ENCODE measurements around the gene ANAPC7. TPM values are rescaled to one million over a fixed set of nuclear protein-coding genes. Genes with fewer than 3 reads are reported as not detected.

The ANAPC7 gene
- total and polyA plus RNA-seq, 4 donors: 27.3 to 49.9 (median 41.9) TPM

GRCh38 chr12:110347767-110348166, 55.7 kb downstream of the ANAPC7 start:
- no peak for DNase-seq

GRCh38 chr12:110345963-110346362, 57.5 kb downstream of the ANAPC7 start:
- no peak overlapping the region for H3K27ac ChIP-seq (ENCODE audit: low read depth in 1 of 2, low read length in 1 of 2)
- H3K4me1 ChIP-seq (ENCODE audit: control insufficient read depth in 5 of 5, insufficient read depth in 5 of 5, low read length in 5 of 5): no peaks in the 10 kb centered on the region
- no peak for TF ChIP-seq CTCF (IDR thresholded peaks at IDR 0.05; ENCODE audit: control extremely low read depth, extremely low read depth)
- no peak overlapping the region for H3K9ac ChIP-seq (ENCODE audit: insufficient read depth in 1 of 2, low read length in 2 of 2)
- no peaks in the 10 kb centered on the region for H3K27me3 ChIP-seq (ENCODE audit: control insufficient read depth in 3 of 3, insufficient read depth in 3 of 3, low read length in 2 of 3)
- H3K36me3 ChIP-seq (ENCODE audit: control insufficient read depth in 4 of 4, insufficient read depth in 4 of 4, low read length in 4 of 4): peaks cover 52 to 63% (median 57%) of the 10 kb centered on the region in 4 donors
- WGBS, 2 donors: 86 to 91% methylated on average over 12 of the region's 12 CpGs
- DNase-seq (no peak), ATAC-seq (ENCODE audit: insufficient read depth, low FRiP score) (no peak)
- no peak overlapping the region for H3K4me3 ChIP-seq
- peaks cover 0 to 2% (median 0%) of the 10 kb centered on the region in 4 donors for H3K9me3 ChIP-seq (ENCODE audit: control insufficient read depth in 4 of 4, insufficient read depth in 3 of 4, low read length in 3 of 4)

More at GRCh38 chr12:110347767-110348166, 55.7 kb downstream of the ANAPC7 start:
- no peak overlapping the region for H3K4me3 ChIP-seq
- H3K36me3 ChIP-seq (ENCODE audit: control insufficient read depth in 4 of 4, insufficient read depth in 4 of 4, low read length in 4 of 4): peaks cover 44 to 54% (median 49%) of the 10 kb centered on the region in 4 donors
- TF ChIP-seq CTCF (IDR thresholded peaks at IDR 0.05; ENCODE audit: control extremely low read depth, extremely low read depth): no peak
- H3K27ac ChIP-seq (ENCODE audit: low read depth in 1 of 2, low read length in 1 of 2): no peak overlapping the region
- no peak for ATAC-seq (ENCODE audit: insufficient read depth, low FRiP score)
- no peaks in the 10 kb centered on the region for H3K27me3 ChIP-seq (ENCODE audit: control insufficient read depth in 3 of 3, insufficient read depth in 3 of 3, low read length in 2 of 3)
- 96 to 97% methylated on average over 8 of the region's 8 CpGs for WGBS, 2 donors
- no peaks in the 10 kb centered on the region for H3K4me1 ChIP-seq (ENCODE audit: control insufficient read depth in 5 of 5, insufficient read depth in 5 of 5, low read length in 5 of 5)
- H3K9ac ChIP-seq (ENCODE audit: insufficient read depth in 1 of 2, low read length in 2 of 2): no peak overlapping the region
- peaks cover 0 to 2% (median 0%) of the 10 kb centered on the region in 4 donors for H3K9me3 ChIP-seq (ENCODE audit: control insufficient read depth in 4 of 4, insufficient read depth in 3 of 4, low read length in 3 of 4)

- ATAC-seq (ENCODE audit: insufficient read depth, low FRiP score): peak; percentile 10
- WGBS, 2 donors: 31 to 63% methylated on average over 11 of the region's 11 CpGs
- no peak overlapping the region for H3K27ac ChIP-seq (ENCODE audit: low read depth in 1 of 2, low read length in 1 of 2)
These were observed 58.3 kb downstream of the ANAPC7 start for GRCh38 chr12:110345176-110345661.

More at GRCh38 chr12:110345176-110345661, 58.3 kb downstream of the ANAPC7 start:
- H3K36me3 ChIP-seq (ENCODE audit: control insufficient read depth in 4 of 4, insufficient read depth in 4 of 4, low read length in 4 of 4): peaks cover 52 to 68% (median 63%) of the 10 kb centered on the region in 4 donors
- H3K4me3 ChIP-seq: no peak overlapping the region
- H3K9me3 ChIP-seq (ENCODE audit: control insufficient read depth in 4 of 4, insufficient read depth in 3 of 4, low read length in 3 of 4): peaks cover 0 to 2% (median 0%) of the 10 kb centered on the region in 4 donors
- no peak overlapping the region for H3K9ac ChIP-seq (ENCODE audit: insufficient read depth in 1 of 2, low read length in 2 of 2)
- no peak for TF ChIP-seq CTCF (IDR thresholded peaks at IDR 0.05; ENCODE audit: control extremely low read depth, extremely low read depth)
- H3K4me1 ChIP-seq (ENCODE audit: control insufficient read depth in 5 of 5, insufficient read depth in 5 of 5, low read length in 5 of 5): no peaks in the 10 kb centered on the region
- peak in 1 of 3 donors; percentile 32 for DNase-seq
- H3K27me3 ChIP-seq (ENCODE audit: control insufficient read depth in 3 of 3, insufficient read depth in 3 of 3, low read length in 2 of 3): no peaks in the 10 kb centered on the region

Measured in lung (tissue), 12 donors.